GM23338 (cell line): ENCODE measurements around the gene MAPKAPK2. TPM values are rescaled to one million over a fixed set of nuclear protein-coding genes. Genes with fewer than 3 reads are reported as not detected.

ENCODE experiments used
- ATAC-seq: fragments of 200-7000 bp; cut with Tn5 transposase; 3 replicates; pipeline ENCODE4 v1.9.1; 2020
- DNase-seq: peaks from one replicate; pipeline ENCODE4 v3.0.0-alpha.2; 2015; ENCODE audit warnings: low spot score
- H2AFZ ChIP-seq: fragments of 200-600 bp; sonication (generic); 2 replicates; pipeline ENCODE4 v1.8.0; 2016; ENCODE audit warnings: antibody characterized with exemption, mild to moderate bottlenecking, moderate library complexity
- H3F3A ChIP-seq: fragments of 200-600 bp; sonication (generic); replicated peaks from 2 replicates; pipeline ENCODE4 v1.8.0; 2017; ENCODE audit warnings: antibody characterized with exemption, mixed run types, low read depth
- H3K27ac ChIP-seq: fragments of 200-600 bp; sonication (generic); 2 replicates; pipeline ENCODE4 v1.6.1; 2016; ENCODE audit warnings: low read depth
- H3K27me3 ChIP-seq: fragments of 200-600 bp; sonication (generic); 2 replicates; pipeline ENCODE4 v1.8.0; 2016; ENCODE audit warnings: mild to moderate bottlenecking, mixed run types, moderate library complexity; ENCODE audit not compliant: insufficient read depth
- H3K36me3 ChIP-seq: fragments of 200-600 bp; sonication (generic); 2 replicates; pipeline ENCODE4 v1.8.0; 2016; ENCODE audit warnings: mild to moderate bottlenecking; ENCODE audit not compliant: insufficient read depth
- H3K4me1 ChIP-seq: fragments of 200-600 bp; sonication (generic); 2 replicates; pipeline ENCODE4 v1.8.0; 2016; ENCODE audit warnings: mild to moderate bottlenecking, moderate library complexity; ENCODE audit not compliant: insufficient read depth
- H3K4me2 ChIP-seq: fragments of 200-600 bp; sonication (generic); 2 replicates; pipeline ENCODE4 v1.7.1; 2017; ENCODE audit warnings: mixed run types
- H3K4me3 ChIP-seq: fragments of 200-600 bp; sonication (generic); 2 replicates; pipeline ENCODE4 v1.6.1; 2016; ENCODE audit warnings: mixed run types
- H3K79me2 ChIP-seq: fragments of 200-600 bp; sonication (generic); replicated peaks from 2 replicates; pipeline ENCODE4 v1.8.0; 2017; ENCODE audit warnings: mild to moderate bottlenecking; ENCODE audit not compliant: insufficient read depth
- H3K9me2 ChIP-seq: fragments of 200-600 bp; sonication (generic); 2 replicates; pipeline ENCODE4 v1.8.0; 2017; ENCODE audit not compliant: insufficient read depth
- H4K20me1 ChIP-seq: fragments of 200-600 bp; sonication (generic); replicated peaks from 2 replicates; pipeline ENCODE4 v1.8.0; 2017; ENCODE audit warnings: mild to moderate bottlenecking; ENCODE audit not compliant: insufficient read depth
- H3K27ac Mint-ChIP-seq: 2 replicates; pipeline ENCODE4 v1.8.0; 2020; ENCODE audit warnings: inconsistent platforms, mild to moderate bottlenecking, moderate library complexity, mixed read lengths
- H3K27me3 Mint-ChIP-seq: 3 replicates; pipeline ENCODE4 v1.8.0; 2022; ENCODE audit warnings: low read depth, mild to moderate bottlenecking, moderate library complexity, mixed read lengths, inconsistent platforms; ENCODE audit not compliant: insufficient read depth, poor library complexity
- H3K36me3 Mint-ChIP-seq: 3 replicates; pipeline ENCODE4 v1.8.0; 2021; ENCODE audit warnings: low read depth, mild to moderate bottlenecking, inconsistent platforms, moderate library complexity, mixed read lengths
- H3K4me1 Mint-ChIP-seq: 3 replicates; pipeline ENCODE4 v1.8.0; 2020; ENCODE audit warnings: mild to moderate bottlenecking, inconsistent platforms, mixed read lengths
- H3K4me3 Mint-ChIP-seq: 3 replicates; pipeline ENCODE4 v1.8.0; 2021; ENCODE audit warnings: moderate library complexity, mild to moderate bottlenecking, inconsistent platforms, mixed read lengths
- H3K9me3 Mint-ChIP-seq: 3 replicates; pipeline ENCODE4 v1.8.0; 2020; ENCODE audit warnings: moderate library complexity, mild to moderate bottlenecking, inconsistent platforms, mixed read lengths
- CREB1 ChIP-seq: fragments of 250-450 bp; sonication (Bioruptor Pico); IDR thresholded peaks from 2 replicates; pipeline ENCODE4 v1.5.0; 2020; ENCODE audit warnings: low read depth, mild to moderate bottlenecking, moderate library complexity
- EZH2 ChIP-seq: fragments of 200-600 bp; sonication (generic); IDR thresholded peaks from one replicate; pipeline ENCODE4 v1.8.0; 2017; ENCODE audit warnings: antibody characterized with exemption, mild to moderate bottlenecking, low read depth; ENCODE audit not compliant: unreplicated experiment
- EZH2phosphoT487 ChIP-seq: fragments of 200-600 bp; sonication (generic); IDR thresholded peaks from one replicate; pipeline ENCODE4 v1.8.1; 2018; ENCODE audit warnings: antibody characterized with exemption; ENCODE audit not compliant: unreplicated experiment
- JUNB ChIP-seq: IDR thresholded peaks from one replicate; pipeline ENCODE4 v1.6.1; 2016; ENCODE audit warnings: antibody characterized with exemption; ENCODE audit not compliant: unreplicated experiment
- NANOG ChIP-seq: IDR thresholded peaks from 2 replicates; pipeline ENCODE4 v1.6.1; 2016; ENCODE audit warnings: antibody characterized with exemption, borderline replicate concordance
- POLR2AphosphoS5 ChIP-seq: IDR thresholded peaks from 2 replicates; pipeline ENCODE4 v1.6.1; 2016; ENCODE audit warnings: antibody characterized with exemption, low read depth
- STAT1 ChIP-seq: IDR thresholded peaks from one replicate; pipeline ENCODE4 v1.6.1; 2016; ENCODE audit warnings: antibody characterized with exemption; ENCODE audit not compliant: unreplicated experiment
- ZNF114 ChIP-seq: fragments of 250-450 bp; sonication (Bioruptor Pico); IDR thresholded peaks from 2 replicates; pipeline ENCODE4 v1.5.0; 2020; ENCODE audit warnings: mild to moderate bottlenecking, moderate library complexity
- ZNF331 ChIP-seq: fragments of 250-450 bp; sonication (Bioruptor Pico); IDR thresholded peaks from 2 replicates; pipeline ENCODE4 v1.5.0; 2020; ENCODE audit warnings: low read depth, mild to moderate bottlenecking, moderate library complexity
- polyA plus RNA-seq: library from polyadenylated mRNA; unstranded; fragments of >200 nt; fragmentation: Nextera tagmentation; extraction: Ambion mirVana; gene quantifications from 2 replicates; pipeline ENCODE4 v1.2.1, GENCODE V29; 2016
- total RNA-seq: library from RNA; depleted of rRNA; stranded (reverse); fragments of >200 nt; shearing (Covaris generic); gene quantifications from 2 replicates; pipeline ENCODE4 v1.2.3, GENCODE V29; 2014
- TF ChIP-seq, protein P1 (sequence below): fragments of 250-450 bp; sonication (Bioruptor Pico); IDR thresholded peaks from 2 replicates; pipeline ENCODE4 v1.5.0; 2020; ENCODE audit warnings: mild to moderate bottlenecking, moderate library complexity
- TF ChIP-seq, protein P2 (sequence below), 2 experiments: fragments of 200-600 bp in 1 of 2; sonication (generic) in 1 of 2; conservative IDR thresholded peaks; 2 replicates each; pipeline versions ENCODE4 v1.5.1 to v1.6.1; 2016 to 2017; ENCODE audit warnings: antibody characterized with exemption in 2 of 2, low read depth in 2 of 2, mild to moderate bottlenecking in 2 of 2, moderate library complexity in 1 of 2
- TF ChIP-seq, protein P3 (sequence below): IDR thresholded peaks from one replicate; pipeline ENCODE4 v1.6.1; 2018; ENCODE audit warnings: antibody characterized with exemption; ENCODE audit not compliant: unreplicated experiment
- TF ChIP-seq, protein P4 (sequence below): IDR thresholded peaks from 2 replicates; pipeline ENCODE4 v1.6.1; 2016; ENCODE audit warnings: antibody characterized with exemption

MAPKAPK2 gene
- total and polyA plus RNA-seq, 2 experiments from 2014 or later: 10.1 to 30.4 TPM

DNA sequence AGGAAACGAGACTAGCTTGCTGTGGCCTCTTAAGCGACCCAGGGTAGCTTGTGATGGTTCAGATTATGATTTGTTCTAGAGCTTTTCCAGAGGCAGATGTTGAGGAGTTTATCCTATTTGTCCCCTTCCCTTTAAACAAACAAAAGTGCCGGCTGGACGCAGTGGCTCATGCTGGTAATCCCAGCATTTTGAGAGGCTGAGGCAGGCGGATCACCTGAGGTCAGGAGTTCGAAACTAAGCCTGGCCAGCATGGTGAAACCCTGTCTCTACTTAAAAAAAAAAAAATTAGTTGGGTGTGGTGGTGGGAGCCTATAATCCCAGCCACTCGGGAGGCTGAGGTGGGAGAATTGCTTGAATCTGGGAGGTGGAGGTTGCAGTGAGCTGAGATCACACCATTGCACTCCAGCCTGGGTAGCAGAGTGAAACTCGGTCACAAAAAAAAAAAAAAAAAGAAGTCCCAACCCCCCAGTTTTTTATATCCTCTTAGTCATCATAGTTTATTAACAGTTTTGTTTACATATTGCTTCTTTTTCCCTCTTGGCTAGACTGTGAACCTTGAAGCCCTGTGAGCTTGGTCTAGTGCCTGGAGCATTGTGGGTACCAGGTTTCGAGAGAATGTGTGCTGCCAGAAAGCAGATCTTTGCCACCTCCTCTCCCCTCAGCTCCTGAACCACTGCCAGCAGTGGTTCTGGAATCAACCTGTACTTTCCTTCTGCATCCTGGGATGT is 29.8 kb downstream of the MAPKAPK2 start:
- ATAC-seq: no peak
- Histone ChIP-seq H3K4me2 (no peak overlapping the region), H4K20me1 (peaks cover 27% of the 10 kb centered on the region)

More for the DNA sequence above, 29.8 kb downstream of the MAPKAPK2 start:
- Histone ChIP-seq H3K4me1 (no peaks in the 10 kb centered on the region), H3K79me2 (peaks cover 92% of the 10 kb centered on the region), H2AFZ (no peak overlapping the region), H3K4me3 (no peak overlapping the region), H3K27me3 (no peaks in the 10 kb centered on the region), H3F3A (no peaks in the 10 kb centered on the region), H3K27ac (no peak overlapping the region), H3K36me3 (no peaks in the 10 kb centered on the region), H3K9me2 (no peaks in the 10 kb centered on the region)
- Mint-ChIP-seq H3K36me3 (no peaks in the 10 kb centered on the region), H3K27me3 (peaks cover 1% of the 10 kb centered on the region), H3K4me1 (peaks cover 11% of the 10 kb centered on the region), H3K27ac (no peak overlapping the region), H3K9me3 (no peaks in the 10 kb centered on the region; the same call in 2 of the 3 replicates), H3K4me3 (no peak overlapping the region)
- TF ChIP-seq, protein P1, sequence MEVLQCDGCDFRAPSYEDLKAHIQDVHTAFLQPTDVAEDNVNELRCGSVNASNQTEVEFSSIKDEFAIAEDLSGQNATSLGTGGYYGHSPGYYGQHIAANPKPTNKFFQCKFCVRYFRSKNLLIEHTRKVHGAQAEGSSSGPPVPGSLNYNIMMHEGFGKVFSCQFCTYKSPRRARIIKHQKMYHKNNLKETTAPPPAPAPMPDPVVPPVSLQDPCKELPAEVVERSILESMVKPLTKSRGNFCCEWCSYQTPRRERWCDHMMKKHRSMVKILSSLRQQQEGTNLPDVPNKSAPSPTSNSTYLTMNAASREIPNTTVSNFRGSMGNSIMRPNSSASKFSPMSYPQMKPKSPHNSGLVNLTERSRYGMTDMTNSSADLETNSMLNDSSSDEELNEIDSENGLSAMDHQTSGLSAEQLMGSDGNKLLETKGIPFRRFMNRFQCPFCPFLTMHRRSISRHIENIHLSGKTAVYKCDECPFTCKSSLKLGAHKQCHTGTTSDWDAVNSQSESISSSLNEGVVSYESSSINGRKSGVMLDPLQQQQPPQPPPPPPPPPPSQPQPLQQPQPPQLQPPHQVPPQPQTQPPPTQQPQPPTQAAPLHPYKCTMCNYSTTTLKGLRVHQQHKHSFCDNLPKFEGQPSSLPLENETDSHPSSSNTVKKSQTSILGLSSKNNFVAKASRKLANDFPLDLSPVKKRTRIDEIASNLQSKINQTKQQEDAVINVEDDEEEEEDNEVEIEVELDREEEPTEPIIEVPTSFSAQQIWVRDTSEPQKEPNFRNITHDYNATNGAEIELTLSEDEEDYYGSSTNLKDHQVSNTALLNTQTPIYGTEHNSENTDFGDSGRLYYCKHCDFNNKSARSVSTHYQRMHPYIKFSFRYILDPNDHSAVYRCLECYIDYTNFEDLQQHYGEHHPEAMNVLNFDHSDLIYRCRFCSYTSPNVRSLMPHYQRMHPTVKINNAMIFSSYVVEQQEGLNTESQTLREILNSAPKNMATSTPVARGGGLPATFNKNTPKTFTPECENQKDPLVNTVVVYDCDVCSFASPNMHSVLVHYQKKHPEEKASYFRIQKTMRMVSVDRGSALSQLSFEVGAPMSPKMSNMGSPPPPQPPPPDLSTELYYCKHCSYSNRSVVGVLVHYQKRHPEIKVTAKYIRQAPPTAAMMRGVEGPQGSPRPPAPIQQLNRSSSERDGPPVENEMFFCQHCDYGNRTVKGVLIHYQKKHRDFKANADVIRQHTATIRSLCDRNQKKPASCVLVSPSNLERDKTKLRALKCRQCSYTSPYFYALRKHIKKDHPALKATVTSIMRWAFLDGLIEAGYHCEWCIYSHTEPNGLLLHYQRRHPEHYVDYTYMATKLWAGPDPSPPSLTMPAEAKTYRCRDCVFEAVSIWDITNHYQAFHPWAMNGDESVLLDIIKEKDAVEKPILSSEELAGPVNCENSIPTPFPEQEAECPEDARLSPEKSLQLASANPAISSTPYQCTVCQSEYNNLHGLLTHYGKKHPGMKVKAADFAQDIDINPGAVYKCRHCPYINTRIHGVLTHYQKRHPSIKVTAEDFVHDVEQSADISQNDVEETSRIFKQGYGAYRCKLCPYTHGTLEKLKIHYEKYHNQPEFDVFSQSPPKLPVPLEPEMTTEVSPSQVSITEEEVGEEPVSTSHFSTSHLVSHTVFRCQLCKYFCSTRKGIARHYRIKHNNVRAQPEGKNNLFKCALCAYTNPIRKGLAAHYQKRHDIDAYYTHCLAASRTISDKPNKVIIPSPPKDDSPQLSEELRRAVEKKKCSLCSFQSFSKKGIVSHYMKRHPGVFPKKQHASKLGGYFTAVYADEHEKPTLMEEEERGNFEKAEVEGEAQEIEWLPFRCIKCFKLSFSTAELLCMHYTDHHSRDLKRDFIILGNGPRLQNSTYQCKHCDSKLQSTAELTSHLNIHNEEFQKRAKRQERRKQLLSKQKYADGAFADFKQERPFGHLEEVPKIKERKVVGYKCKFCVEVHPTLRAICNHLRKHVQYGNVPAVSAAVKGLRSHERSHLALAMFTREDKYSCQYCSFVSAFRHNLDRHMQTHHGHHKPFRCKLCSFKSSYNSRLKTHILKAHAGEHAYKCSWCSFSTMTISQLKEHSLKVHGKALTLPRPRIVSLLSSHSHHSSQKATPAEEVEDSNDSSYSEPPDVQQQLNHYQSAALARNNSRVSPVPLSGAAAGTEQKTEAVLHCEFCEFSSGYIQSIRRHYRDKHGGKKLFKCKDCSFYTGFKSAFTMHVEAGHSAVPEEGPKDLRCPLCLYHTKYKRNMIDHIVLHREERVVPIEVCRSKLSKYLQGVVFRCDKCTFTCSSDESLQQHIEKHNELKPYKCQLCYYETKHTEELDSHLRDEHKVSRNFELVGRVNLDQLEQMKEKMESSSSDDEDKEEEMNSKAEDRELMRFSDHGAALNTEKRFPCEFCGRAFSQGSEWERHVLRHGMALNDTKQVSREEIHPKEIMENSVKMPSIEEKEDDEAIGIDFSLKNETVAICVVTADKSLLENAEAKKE (CRISPR knock-in tag): no peak
- TF ChIP-seq ZNF114 (CRISPR knock-in tag): no peak
- TF ChIP-seq NANOG: no peak
- no peak for TF ChIP-seq ZNF331 (CRISPR knock-in tag)
- TF ChIP-seq EZH2: no peak
- no peak for TF ChIP-seq CREB1 (CRISPR knock-in tag)
- TF ChIP-seq, protein P2, sequence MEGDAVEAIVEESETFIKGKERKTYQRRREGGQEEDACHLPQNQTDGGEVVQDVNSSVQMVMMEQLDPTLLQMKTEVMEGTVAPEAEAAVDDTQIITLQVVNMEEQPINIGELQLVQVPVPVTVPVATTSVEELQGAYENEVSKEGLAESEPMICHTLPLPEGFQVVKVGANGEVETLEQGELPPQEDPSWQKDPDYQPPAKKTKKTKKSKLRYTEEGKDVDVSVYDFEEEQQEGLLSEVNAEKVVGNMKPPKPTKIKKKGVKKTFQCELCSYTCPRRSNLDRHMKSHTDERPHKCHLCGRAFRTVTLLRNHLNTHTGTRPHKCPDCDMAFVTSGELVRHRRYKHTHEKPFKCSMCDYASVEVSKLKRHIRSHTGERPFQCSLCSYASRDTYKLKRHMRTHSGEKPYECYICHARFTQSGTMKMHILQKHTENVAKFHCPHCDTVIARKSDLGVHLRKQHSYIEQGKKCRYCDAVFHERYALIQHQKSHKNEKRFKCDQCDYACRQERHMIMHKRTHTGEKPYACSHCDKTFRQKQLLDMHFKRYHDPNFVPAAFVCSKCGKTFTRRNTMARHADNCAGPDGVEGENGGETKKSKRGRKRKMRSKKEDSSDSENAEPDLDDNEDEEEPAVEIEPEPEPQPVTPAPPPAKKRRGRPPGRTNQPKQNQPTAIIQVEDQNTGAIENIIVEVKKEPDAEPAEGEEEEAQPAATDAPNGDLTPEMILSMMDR (conservative IDR thresholded peaks at IDR 0.05; ENCODE audit: low read depth in 2 of 2): no peak
- TF ChIP-seq STAT1: no peak
- no peak for TF ChIP-seq JUNB
- TF ChIP-seq POLR2AphosphoS5: no peak
- TF ChIP-seq, protein P3, sequence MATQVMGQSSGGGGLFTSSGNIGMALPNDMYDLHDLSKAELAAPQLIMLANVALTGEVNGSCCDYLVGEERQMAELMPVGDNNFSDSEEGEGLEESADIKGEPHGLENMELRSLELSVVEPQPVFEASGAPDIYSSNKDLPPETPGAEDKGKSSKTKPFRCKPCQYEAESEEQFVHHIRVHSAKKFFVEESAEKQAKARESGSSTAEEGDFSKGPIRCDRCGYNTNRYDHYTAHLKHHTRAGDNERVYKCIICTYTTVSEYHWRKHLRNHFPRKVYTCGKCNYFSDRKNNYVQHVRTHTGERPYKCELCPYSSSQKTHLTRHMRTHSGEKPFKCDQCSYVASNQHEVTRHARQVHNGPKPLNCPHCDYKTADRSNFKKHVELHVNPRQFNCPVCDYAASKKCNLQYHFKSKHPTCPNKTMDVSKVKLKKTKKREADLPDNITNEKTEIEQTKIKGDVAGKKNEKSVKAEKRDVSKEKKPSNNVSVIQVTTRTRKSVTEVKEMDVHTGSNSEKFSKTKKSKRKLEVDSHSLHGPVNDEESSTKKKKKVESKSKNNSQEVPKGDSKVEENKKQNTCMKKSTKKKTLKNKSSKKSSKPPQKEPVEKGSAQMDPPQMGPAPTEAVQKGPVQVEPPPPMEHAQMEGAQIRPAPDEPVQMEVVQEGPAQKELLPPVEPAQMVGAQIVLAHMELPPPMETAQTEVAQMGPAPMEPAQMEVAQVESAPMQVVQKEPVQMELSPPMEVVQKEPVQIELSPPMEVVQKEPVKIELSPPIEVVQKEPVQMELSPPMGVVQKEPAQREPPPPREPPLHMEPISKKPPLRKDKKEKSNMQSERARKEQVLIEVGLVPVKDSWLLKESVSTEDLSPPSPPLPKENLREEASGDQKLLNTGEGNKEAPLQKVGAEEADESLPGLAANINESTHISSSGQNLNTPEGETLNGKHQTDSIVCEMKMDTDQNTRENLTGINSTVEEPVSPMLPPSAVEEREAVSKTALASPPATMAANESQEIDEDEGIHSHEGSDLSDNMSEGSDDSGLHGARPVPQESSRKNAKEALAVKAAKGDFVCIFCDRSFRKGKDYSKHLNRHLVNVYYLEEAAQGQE: no peak
- TF ChIP-seq, protein P4, sequence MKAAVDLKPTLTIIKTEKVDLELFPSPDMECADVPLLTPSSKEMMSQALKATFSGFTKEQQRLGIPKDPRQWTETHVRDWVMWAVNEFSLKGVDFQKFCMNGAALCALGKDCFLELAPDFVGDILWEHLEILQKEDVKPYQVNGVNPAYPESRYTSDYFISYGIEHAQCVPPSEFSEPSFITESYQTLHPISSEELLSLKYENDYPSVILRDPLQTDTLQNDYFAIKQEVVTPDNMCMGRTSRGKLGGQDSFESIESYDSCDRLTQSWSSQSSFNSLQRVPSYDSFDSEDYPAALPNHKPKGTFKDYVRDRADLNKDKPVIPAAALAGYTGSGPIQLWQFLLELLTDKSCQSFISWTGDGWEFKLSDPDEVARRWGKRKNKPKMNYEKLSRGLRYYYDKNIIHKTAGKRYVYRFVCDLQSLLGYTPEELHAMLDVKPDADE: no peak
- no peak for TF ChIP-seq EZH2phosphoT487
- DNase-seq: no peak
